Stimulated activated CD8-positive, alpha-beta memory T cell treated with anti-CD3 and anti-CD28 coated beads, Interleukin-2, amount 100 ng/mL, for 1 hour (primary cell): ENCODE data around the gene FALEC.

Experiments used
- DNase-seq, 2 donors: peaks; one replicate each; pipeline ENCODE4 v3.0.0-alpha.2; 2020; ENCODE audit warnings: low read depth in 2 of 2

FALEC gene

GRCh38 chr1:150515328-150516049, at the start of gene FALEC:
TSS of gene FALEC (plus strand) at chr1:150515752.
- peak; percentile 80 to 83 for DNase-seq

- no peak for DNase-seq
These were observed 48.6 kb upstream of the FALEC start for GRCh38 chr1:150466964-150467363.

GRCh38 chr1:150469291-150469690, 46.3 kb upstream of the FALEC start:
- no peak for DNase-seq

GRCh38 chr1:150472601-150473200, 42.9 kb upstream of the FALEC start:
- DNase-seq, result no peak

- DNase-seq, result no peak
These were observed 41.9 kb upstream of the FALEC start for GRCh38 chr1:150473659-150474058.

GRCh38 chr1:150474869-150475268, 40.7 kb upstream of the FALEC start:
- DNase-seq, result no peak

GRCh38 chr1:150476754-150477153, 38.8 kb upstream of the FALEC start:
- DNase-seq, result no peak

- no peak for DNase-seq
These were observed 38.2 kb upstream of the FALEC start for GRCh38 chr1:150477320-150477719.

GRCh38 chr1:150477733-150478132, 37.8 kb upstream of the FALEC start:
- no peak for DNase-seq

GRCh38 chr1:150479370-150479769, 36.2 kb upstream of the FALEC start:
- no peak for DNase-seq

- DNase-seq, result no peak
These were observed 35.6 kb upstream of the FALEC start for GRCh38 chr1:150479927-150480352.

GRCh38 chr1:150484431-150484830, 31.1 kb upstream of the FALEC start:
- no peak for DNase-seq

GRCh38 chr1:150484861-150485260, 30.7 kb upstream of the FALEC start:
- no peak for DNase-seq

GRCh38 chr1:150486966-150487762, 28.4 kb upstream of the FALEC start, which contains the start of gene TARS2:
TSS of gene TARS2 (plus strand) at chr1:150487419. CDS start at chr1:150487451, 32 bp downstream.
- peak; percentile 80 for DNase-seq

GRCh38 chr1:150487763-150488115, 27.8 kb upstream of the FALEC start:
- no peak for DNase-seq

- no peak for DNase-seq
These were observed 22.4 kb upstream of the FALEC start for GRCh38 chr1:150493175-150493574.

- DNase-seq, result no peak
These were observed 17.2 kb upstream of the FALEC start for GRCh38 chr1:150498342-150498741.

- no peak for DNase-seq
These were observed 10.1 kb upstream of the FALEC start for GRCh38 chr1:150505431-150505830.

- no peak for DNase-seq
These were observed 7.4 kb upstream of the FALEC start, which contains the start of gene ECM1 for GRCh38 chr1:150507912-150508864. TSS of gene ECM1 (plus strand) at chr1:150508109. CDS start at chr1:150508210, 101 bp downstream.

GRCh38 chr1:150508982-150509381, 6.6 kb upstream of the FALEC start:
- DNase-seq, result no peak

- no peak for DNase-seq
These were observed 4.0 kb upstream of the FALEC start for GRCh38 chr1:150511551-150511950.
